ENCODE measurements around the gene RTF2. TPM values are rescaled to one million over a fixed set of nuclear protein-coding genes. Genes with fewer than 3 reads are reported as not detected.

RTF2 gene
- total and polyA plus RNA-seq, 8 donors: 24.3 to 55.4 (median 28.1) TPM

GRCh38 chr20:56422824-56423189, 45.6 kb upstream of the RTF2 start:
- intact Hi-C loops (cut with DNase I): no loop called here
- Histone ChIP-seq H3K4me1 (no peaks in the 10 kb centered on the region), H3K27ac (no peak overlapping the region), H3K27me3 (no peaks in the 10 kb centered on the region), H3K36me3 (no peaks in the 10 kb centered on the region), H3K4me3 (no peak overlapping the region), H3K9me3 (no peaks in the 10 kb centered on the region)
- 68 to 73% methylated on average over 4 of the region's 4 CpGs for WGBS, 2 donors
- no peak for FAIRE-seq
- no peak for TF ChIP-seq CTCF (IDR thresholded peaks at IDR 0.05)
- DNase-seq: no peak
- no peak for ATAC-seq

GRCh38 chr20:56423211-56423610, 45.2 kb upstream of the RTF2 start:
- Histone ChIP-seq H3K4me1 (no peaks in the 10 kb centered on the region), H3K36me3 (no peaks in the 10 kb centered on the region), H3K27ac (no peak overlapping the region), H3K9me3 (no peaks in the 10 kb centered on the region), H3K4me3 (no peak overlapping the region), H3K27me3 (no peaks in the 10 kb centered on the region)
- 100% methylated on average over 1 of the region's 1 CpG for WGBS, 2 donors
- FAIRE-seq: no peak
- no peak for DNase-seq
- no peak for ATAC-seq
- no peak for TF ChIP-seq CTCF (IDR thresholded peaks at IDR 0.05)
- intact Hi-C loops (cut with DNase I): no loop called here

- Histone ChIP-seq H3K4me3 (no peak overlapping the region), H3K27ac (no peak overlapping the region), H3K36me3 (no peaks in the 10 kb centered on the region), H3K4me1 (no peaks in the 10 kb centered on the region), H3K27me3 (no peaks in the 10 kb centered on the region), H3K9me3 (no peaks in the 10 kb centered on the region)
- no peak for TF ChIP-seq CTCF (IDR thresholded peaks at IDR 0.05)
- FAIRE-seq (no peak), ATAC-seq (no peak), DNase-seq (no peak)
- intact Hi-C loops (cut with DNase I): no loop called here
- WGBS, 2 donors: 32 to 34% methylated on average over 1 of the region's 1 CpG
Measured at GRCh38 chr20:56423886-56424285, 44.5 kb upstream of the RTF2 start.

- no peak overlapping the region for H3K27ac ChIP-seq
- no peak for TF ChIP-seq CTCF (IDR thresholded peaks at IDR 0.05)
- no peaks in the 10 kb centered on the region for H3K9me3 ChIP-seq
- no peaks in the 10 kb centered on the region for H3K36me3 ChIP-seq
- ATAC-seq: no peak
- DNase-seq: no peak
- FAIRE-seq: no peak
- intact Hi-C loops (cut with DNase I): no loop called here
- no peaks in the 10 kb centered on the region for H3K4me1 ChIP-seq
- WGBS, 2 donors: 68 to 88% methylated on average over 1 of the region's 1 CpG
- no peak overlapping the region for H3K4me3 ChIP-seq
- H3K27me3 ChIP-seq: no peaks in the 10 kb centered on the region
Measured at GRCh38 chr20:56424931-56425330, 43.5 kb upstream of the RTF2 start.

- no peak for TF ChIP-seq CTCF (IDR thresholded peaks at IDR 0.05)
- ATAC-seq: no peak
- no peaks in the 10 kb centered on the region for H3K9me3 ChIP-seq
- H3K4me1 ChIP-seq: no peaks in the 10 kb centered on the region
- H3K27ac ChIP-seq: no peak overlapping the region
- no peak overlapping the region for H3K4me3 ChIP-seq
- no peak for DNase-seq
- intact Hi-C loops (cut with DNase I): no loop called here
- no peaks in the 10 kb centered on the region for H3K36me3 ChIP-seq
- FAIRE-seq: no peak
- H3K27me3 ChIP-seq: no peaks in the 10 kb centered on the region
- 82 to 88% methylated on average over 9 of the region's 9 CpGs for WGBS, 2 donors
Measured at GRCh38 chr20:56426026-56426425, 42.4 kb upstream of the RTF2 start.
